GM12878 (cell line): ENCODE data around the gene AGAP1. TPM values are rescaled to one million over a fixed set of nuclear protein-coding genes. Genes with fewer than 3 reads are reported as not detected.

Experiments
- ATAC-seq: fragments of 200-7000 bp; cut with Tn5 transposase; 3 replicates; pipeline ENCODE4 v1.9.1; 2020; ENCODE audit warnings: mild to moderate bottlenecking, moderate library complexity
- BruUV-seq: library from RNA; stranded (reverse); fragments of 400-500 nt; replicated peaks from 2 replicates; lab custom pipeline; 2021; lab: Mats Ljungman, UMichigan
- CTCF ChIA-PET: fragments of 300-600 bp; sonication (Branson Sonifier 250); formaldehyde crosslinking; extraction: SDS; loops from one replicate; lab custom pipeline; 2021; ENCODE audit warnings: inconsistent platforms; lab: Yijun Ruan, JAX
- POLR2A ChIA-PET: fragments of 350-600 bp; formaldehyde crosslinking; extraction: SDS; loops from one replicate; lab custom pipeline; 2021; ENCODE audit warnings: inconsistent platforms; lab: Charles Lee
- RAD21 ChIA-PET: fragments of 300-600 bp; sonication (Branson Sonifier 250); formaldehyde crosslinking; loops from one replicate; lab custom pipeline; 2023; ENCODE audit warnings: antibody characterized with exemption; ENCODE audit not compliant: unreplicated experiment; lab: Charles Lee
- SMC1A ChIA-PET: fragments of 300-600 bp; sonication (Branson Sonifier 250); formaldehyde crosslinking; loops from one replicate; lab custom pipeline; 2023; ENCODE audit not compliant: unreplicated experiment, uncharacterized antibody; lab: Charles Lee
- DNase-seq: peaks from one replicate; pipeline ENCODE4 v3.0.0-alpha.2; 2011; ENCODE audit warnings: low read depth, low spot score
- FAIRE-seq: peaks from 3 replicates; lab custom pipeline; 2011; peaks lifted over from hg19 to GRCh38; lab: Jason Lieb, UNC
- H2AFZ ChIP-seq: 2 replicates; pipeline ENCODE4 v1.6.0; 2011; ENCODE audit warnings: low read depth, low read length, control low read depth; ENCODE audit not compliant: control insufficient read depth
- H3K27ac ChIP-seq: 2 replicates; pipeline ENCODE4 v1.5.1; 2011; ENCODE audit warnings: control low read depth; ENCODE audit not compliant: control insufficient read depth, insufficient read depth
- H3K27me3 ChIP-seq, 2 experiments: replicated peaks in 1 of 2; 2 replicates each; pipeline versions ENCODE4 v1.6.0 to v1.6.1; 2011; ENCODE audit warnings: low read length in 1 of 2; ENCODE audit not compliant: control insufficient read depth in 2 of 2, insufficient read depth in 2 of 2
- H3K36me3 ChIP-seq, 2 experiments: 2 replicates each; pipeline ENCODE4 v1.5.1; 2011; ENCODE audit warnings: low read length in 1 of 2; ENCODE audit not compliant: control insufficient read depth in 2 of 2, insufficient read depth in 2 of 2
- H3K4me1 ChIP-seq: 2 replicates; pipeline ENCODE4 v1.6.1; 2011; ENCODE audit warnings: mild to moderate bottlenecking, low read length, moderate library complexity, mixed read lengths; ENCODE audit not compliant: control insufficient read depth, insufficient read depth
- H3K4me2 ChIP-seq: 2 replicates; pipeline ENCODE4 v1.6.0; 2011; ENCODE audit warnings: control low read depth; ENCODE audit not compliant: control insufficient read depth, insufficient read depth
- H3K4me3 ChIP-seq: fragments of 200-600 bp; sonication (generic); 2 replicates; pipeline ENCODE4 v1.5.1; 2016
- H3K79me2 ChIP-seq: 2 replicates; pipeline ENCODE4 v1.6.0; 2011; ENCODE audit warnings: low read length; ENCODE audit not compliant: control insufficient read depth, insufficient read depth
- H3K9ac ChIP-seq: 2 replicates; pipeline ENCODE4 v1.8.0; 2011; ENCODE audit warnings: low read length, control low read depth, mixed read lengths; ENCODE audit not compliant: control insufficient read depth, insufficient read depth
- H3K9me3 ChIP-seq: replicated peaks from 3 replicates; pipeline ENCODE4 v1.5.1; 2011; ENCODE audit warnings: mild to moderate bottlenecking, low read length; ENCODE audit not compliant: control insufficient read depth, insufficient read depth
- H4K20me1 ChIP-seq: 2 replicates; pipeline ENCODE4 v1.6.0; 2011; ENCODE audit not compliant: control insufficient read depth, insufficient read depth
- BCLAF1 ChIP-seq: fragments of 450-650 bp; IDR thresholded peaks from 2 replicates; pipeline ENCODE4 v1.6.1; 2017; ENCODE audit warnings: antibody characterized with exemption, mild to moderate bottlenecking, moderate library complexity
- CBFB ChIP-seq: IDR thresholded peaks from 2 replicates; pipeline ENCODE4 v1.6.1; 2016; ENCODE audit warnings: antibody characterized with exemption, low read depth
- GABPA ChIP-seq: IDR thresholded peaks from 2 replicates; pipeline ENCODE4 v1.6.1; 2014; ENCODE audit warnings: antibody characterized with exemption, low read depth, mild to moderate bottlenecking, inconsistent platforms
- GATAD2B ChIP-seq: fragments of 450-650 bp; conservative IDR thresholded peaks from 2 replicates; pipeline ENCODE4 v1.6.1; 2017; ENCODE audit warnings: low read depth, mild to moderate bottlenecking, moderate library complexity
- KDM1A ChIP-seq: fragments of 200-600 bp; sonication (generic); IDR thresholded peaks from 2 replicates; pipeline ENCODE4 v1.6.1; 2016; ENCODE audit warnings: borderline replicate concordance
- MYB ChIP-seq: fragments of 150-350 bp; IDR thresholded peaks from 2 replicates; pipeline ENCODE4 v1.6.1; 2014; ENCODE audit warnings: mild to moderate bottlenecking, low read depth, low read length, borderline replicate concordance
- TBL1XR1 ChIP-seq: IDR thresholded peaks from 2 replicates; pipeline ENCODE4 v1.6.1; 2012; ENCODE audit warnings: low read depth, low read length, improper control_type of control experiment
- ZBTB40 ChIP-seq: fragments of 450-650 bp; IDR thresholded peaks from 2 replicates; pipeline ENCODE4 v1.6.1; 2016; ENCODE audit warnings: mild to moderate bottlenecking, moderate library complexity, borderline replicate concordance
- WGBS: methylation state at CpG from one replicate; pipeline ENCODE4 v1.1.6; 2016; ENCODE audit warnings: low lambda C conversion rate; ENCODE audit not compliant: insufficient replicate concordance, insufficient coverage; ENCODE audit errors: missing lambda C conversion rate; 5-methylcytosine and 5-hydroxymethylcytosine counted together
- in situ Hi-C: fragments of 300-500 bp; cut with MboI; formaldehyde crosslinking; loops from 9 replicates; pipeline ENCODE4 v1.14.3; 2018; ENCODE audit warnings: mixed read lengths
- intact Hi-C: fragments of 100-400 bp; cut with micrococcal nuclease; formaldehyde crosslinking; loops from one replicate; pipeline ENCODE4 v1.14.2; 2022; ENCODE audit not compliant: unreplicated experiment
- polyA plus RNA-seq, 11 experiments: library from polyadenylated mRNA; depleted of rRNA in 4 of 11; unstranded in 6 of 11; stranded (reverse) in 5 of 11; fragments of >200 nt; fragmentation: Nextera tagmentation in 4 of 11; fragmentation: Illumina TruSeq in 1 of 11; extraction: Ambion mirVana in 4 of 11; extraction: Trizol in 1 of 11; gene quantifications; 1 replicate in 1 of 11; 2 replicates in 10 of 11; pipeline versions ENCODE4 v1.2.1 to v1.2.3, GENCODE V29; 2011 to 2016; ENCODE audit warnings: inconsistent platforms in 2 of 11, missing spikeins in 2 of 11, low read depth in 1 of 11
- total RNA-seq, 4 experiments: library from RNA; depleted of rRNA in 3 of 4; stranded (reverse); fragments of >200 nt in 3 of 4; fragmentation: Illumina TruSeq in 1 of 4; extraction: Trizol in 1 of 4; gene quantifications; 2 replicates each; pipeline versions ENCODE4 v1.2.1 to v1.2.3, GENCODE V29; 2013 to 2021
- TF ChIP-seq, protein P1 (sequence below): fragments of 450-650 bp; IDR thresholded peaks from 2 replicates; pipeline ENCODE4 v1.6.1; 2017; ENCODE audit warnings: mild to moderate bottlenecking, low read depth, inconsistent platforms; ENCODE audit not compliant: poor library complexity, severe bottlenecking
- TF ChIP-seq, protein P2 (sequence below): fragments of 450-650 bp; IDR thresholded peaks from 2 replicates; pipeline ENCODE4 v1.6.1; 2016; ENCODE audit warnings: mild to moderate bottlenecking
- TF ChIP-seq, protein P3 (sequence below): IDR thresholded peaks from 2 replicates; pipeline ENCODE4 v1.6.1; 2011; ENCODE audit warnings: low read depth, mild to moderate bottlenecking, low read length, moderate library complexity, borderline replicate concordance; ENCODE audit errors: extremely low read depth

The AGAP1 gene
- total and polyA plus RNA-seq, 10 of the 15 experiments (the other 5 are each of a cell fraction or from before 2014, with no cell fraction given), result 0.05 to 0.15 (median 0.06) TPM; not detected in 7

DNA sequence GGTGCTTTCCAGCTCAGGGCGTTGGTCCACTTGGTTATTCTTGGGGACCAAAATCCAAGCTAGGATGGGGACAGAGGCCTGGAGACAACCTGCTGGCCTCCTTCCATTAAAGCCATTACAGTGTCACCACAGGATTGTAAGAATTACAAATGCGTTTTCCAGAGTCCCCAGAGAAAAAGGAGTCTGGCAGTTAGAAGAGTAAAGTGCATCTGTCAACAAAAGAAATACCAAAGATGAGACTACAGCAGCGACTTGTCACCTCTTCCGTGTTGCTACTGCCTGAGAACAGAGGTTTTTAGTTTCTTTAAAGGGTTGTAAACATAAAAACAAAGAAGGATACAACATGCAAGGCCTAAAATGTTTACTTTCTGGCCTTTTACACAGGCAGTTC, 235.7 kb downstream of the AGAP1 start:
- TF ChIP-seq, protein P1, sequence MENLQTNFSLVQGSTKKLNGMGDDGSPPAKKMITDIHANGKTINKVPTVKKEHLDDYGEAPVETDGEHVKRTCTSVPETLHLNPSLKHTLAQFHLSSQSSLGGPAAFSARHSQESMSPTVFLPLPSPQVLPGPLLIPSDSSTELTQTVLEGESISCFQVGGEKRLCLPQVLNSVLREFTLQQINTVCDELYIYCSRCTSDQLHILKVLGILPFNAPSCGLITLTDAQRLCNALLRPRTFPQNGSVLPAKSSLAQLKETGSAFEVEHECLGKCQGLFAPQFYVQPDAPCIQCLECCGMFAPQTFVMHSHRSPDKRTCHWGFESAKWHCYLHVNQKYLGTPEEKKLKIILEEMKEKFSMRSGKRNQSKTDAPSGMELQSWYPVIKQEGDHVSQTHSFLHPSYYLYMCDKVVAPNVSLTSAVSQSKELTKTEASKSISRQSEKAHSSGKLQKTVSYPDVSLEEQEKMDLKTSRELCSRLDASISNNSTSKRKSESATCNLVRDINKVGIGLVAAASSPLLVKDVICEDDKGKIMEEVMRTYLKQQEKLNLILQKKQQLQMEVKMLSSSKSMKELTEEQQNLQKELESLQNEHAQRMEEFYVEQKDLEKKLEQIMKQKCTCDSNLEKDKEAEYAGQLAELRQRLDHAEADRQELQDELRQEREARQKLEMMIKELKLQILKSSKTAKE, result no peak
- TF ChIP-seq, protein P2, sequence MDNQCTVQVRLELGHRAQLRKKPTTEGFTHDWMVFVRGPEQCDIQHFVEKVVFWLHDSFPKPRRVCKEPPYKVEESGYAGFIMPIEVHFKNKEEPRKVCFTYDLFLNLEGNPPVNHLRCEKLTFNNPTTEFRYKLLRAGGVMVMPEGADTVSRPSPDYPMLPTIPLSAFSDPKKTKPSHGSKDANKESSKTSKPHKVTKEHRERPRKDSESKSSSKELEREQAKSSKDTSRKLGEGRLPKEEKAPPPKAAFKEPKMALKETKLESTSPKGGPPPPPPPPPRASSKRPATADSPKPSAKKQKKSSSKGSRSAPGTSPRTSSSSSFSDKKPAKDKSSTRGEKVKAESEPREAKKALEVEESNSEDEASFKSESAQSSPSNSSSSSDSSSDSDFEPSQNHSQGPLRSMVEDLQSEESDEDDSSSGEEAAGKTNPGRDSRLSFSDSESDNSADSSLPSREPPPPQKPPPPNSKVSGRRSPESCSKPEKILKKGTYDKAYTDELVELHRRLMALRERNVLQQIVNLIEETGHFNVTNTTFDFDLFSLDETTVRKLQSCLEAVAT, result no peak
- TF ChIP-seq, protein P3, sequence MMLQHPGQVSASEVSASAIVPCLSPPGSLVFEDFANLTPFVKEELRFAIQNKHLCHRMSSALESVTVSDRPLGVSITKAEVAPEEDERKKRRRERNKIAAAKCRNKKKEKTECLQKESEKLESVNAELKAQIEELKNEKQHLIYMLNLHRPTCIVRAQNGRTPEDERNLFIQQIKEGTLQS, result no peak
- TF ChIP-seq GATAD2B, result no peak
- no peak for TF ChIP-seq BCLAF1
- no peak for TF ChIP-seq KDM1A
- TF ChIP-seq ZBTB40, result no peak
- TF ChIP-seq CBFB, result no peak
- no peak for TF ChIP-seq TBL1XR1
- TF ChIP-seq MYB, result no peak
- TF ChIP-seq GABPA, result no peak
- Histone ChIP-seq H4K20me1 (no peaks in the 10 kb centered on the region), H3K4me2 (no peak overlapping the region), H3K27me3 (peaks cover 2% of the 10 kb centered on the region in 2 experiments; a peak in 2 of 4 replicates), H3K36me3 (no peaks in the 10 kb centered on the region), H3K27ac (no peak overlapping the region), H3K4me1 (no peaks in the 10 kb centered on the region), H2AFZ (no peak overlapping the region), H3K79me2 (no peaks in the 10 kb centered on the region), H3K9ac (no peak overlapping the region), H3K4me3 (no peak overlapping the region), H3K9me3 (no peaks in the 10 kb centered on the region)
- ChIA-PET SMC1A (no interaction called here), CTCF (no interaction called here), POLR2A (no interaction called here), RAD21 (no interaction called here)
- intact Hi-C loops (no loop called here), in situ Hi-C loops (no loop called here)
- ATAC-seq (no peak), DNase-seq (no peak), FAIRE-seq (no peak)
- WGBS, result 0% methylated on average over 4 of the region's 4 CpGs
- no TSS peak for BruUV-seq
